HG03571 (cell line): ENCODE measurements around the gene SLC45A3.

Experiments
- ATAC-seq: cut with Tn5 transposase; IDR thresholded peaks from one replicate; pipeline ENCODE4 v1.9.1; 2021; ENCODE audit not compliant: unreplicated experiment

The SLC45A3 gene

DNA sequence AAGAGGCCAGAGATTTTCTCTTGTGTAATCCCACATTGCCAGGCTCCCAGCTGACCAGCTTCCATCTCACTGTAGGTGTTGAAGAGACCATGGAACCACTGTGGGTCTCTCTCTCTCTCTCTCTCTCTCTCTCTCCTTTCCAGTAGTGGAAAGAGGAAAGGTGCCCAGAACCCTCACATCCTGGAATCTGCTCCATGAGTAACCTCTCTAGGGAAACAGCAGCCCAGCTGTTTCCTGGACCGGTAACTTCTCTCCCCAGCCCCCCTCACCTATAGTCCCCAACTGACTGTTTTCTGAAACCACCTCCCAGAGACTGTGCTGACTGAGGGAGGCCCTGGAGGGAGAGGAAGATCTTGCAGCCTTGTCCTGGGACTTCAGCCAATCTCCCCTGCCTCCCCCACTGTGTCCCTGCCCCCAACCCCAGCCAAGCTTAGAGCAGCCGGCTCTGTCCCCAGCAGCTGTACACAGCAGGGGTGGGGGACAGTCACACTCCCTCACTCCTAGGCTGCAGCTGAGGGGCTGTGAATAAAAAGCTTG, 20.6 kb upstream of the SLC45A3 start:
- no peak for ATAC-seq

DNA sequence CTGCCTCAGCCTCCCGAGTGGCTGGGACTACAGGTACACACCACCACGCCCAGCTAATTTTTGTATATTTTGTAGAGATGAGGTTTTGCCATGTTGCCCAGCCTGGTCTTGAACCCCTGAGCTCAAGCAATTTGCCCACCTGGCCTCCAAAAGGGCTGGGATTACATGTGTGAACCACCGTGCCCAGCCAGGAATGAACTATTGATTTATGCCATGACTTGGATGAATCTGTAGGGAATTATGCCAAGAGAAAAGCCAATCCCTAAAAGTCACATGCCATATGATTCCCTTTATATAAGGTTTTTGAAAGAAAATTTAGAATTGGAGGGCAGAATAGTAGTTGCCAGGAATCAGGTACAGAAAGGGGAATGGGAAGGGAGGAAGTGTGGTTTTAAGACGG, 19.1 kb upstream of the SLC45A3 start:
- no peak for ATAC-seq

DNA sequence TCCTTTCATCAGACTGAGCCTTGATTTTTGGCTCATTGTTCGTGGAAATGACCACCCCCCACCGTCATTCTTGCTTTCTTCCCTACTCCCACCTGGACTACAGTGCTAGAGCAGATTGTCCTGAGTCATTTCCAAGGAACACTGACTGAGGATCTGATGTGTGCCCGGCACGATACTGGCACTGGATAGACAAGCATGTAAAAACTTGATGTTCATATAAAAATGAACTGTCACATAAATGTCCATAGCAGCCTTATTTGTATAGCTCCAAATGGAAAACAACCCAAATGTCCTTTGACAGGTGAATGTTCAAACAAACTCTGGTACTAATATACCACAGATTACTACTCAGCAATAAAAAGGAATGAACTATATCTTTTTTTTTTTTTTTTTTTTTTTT, 18.6 kb upstream of the SLC45A3 start:
- ATAC-seq: no peak

DNA sequence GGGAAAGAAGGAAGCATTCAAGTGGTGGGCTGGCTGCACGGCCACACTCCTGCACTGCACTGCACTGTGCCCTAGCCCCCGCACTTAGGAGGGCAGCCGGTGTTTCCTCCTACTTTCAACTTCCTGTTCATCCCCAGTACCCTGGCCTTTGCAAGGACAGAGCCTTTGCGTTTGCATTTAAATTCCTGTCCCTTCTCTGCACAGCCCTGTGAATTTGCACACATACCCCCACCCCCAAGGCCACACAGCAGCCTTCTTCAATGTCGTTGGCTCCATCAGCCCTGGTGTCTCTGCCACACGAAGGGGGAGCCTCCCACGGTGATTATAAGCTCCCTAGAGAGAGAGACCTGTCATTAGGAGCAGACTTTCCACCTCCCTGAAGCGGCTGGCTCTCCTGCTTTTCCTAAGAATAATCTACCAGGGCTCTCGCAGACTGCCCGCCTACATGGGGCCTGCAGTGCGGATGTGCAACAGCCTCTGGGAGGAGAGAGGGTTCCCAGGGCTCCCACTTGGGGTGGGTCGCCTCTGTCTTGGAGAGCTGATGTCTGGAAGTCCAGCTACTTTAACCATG, 13.2 kb upstream of the SLC45A3 start:
- no peak for ATAC-seq

DNA sequence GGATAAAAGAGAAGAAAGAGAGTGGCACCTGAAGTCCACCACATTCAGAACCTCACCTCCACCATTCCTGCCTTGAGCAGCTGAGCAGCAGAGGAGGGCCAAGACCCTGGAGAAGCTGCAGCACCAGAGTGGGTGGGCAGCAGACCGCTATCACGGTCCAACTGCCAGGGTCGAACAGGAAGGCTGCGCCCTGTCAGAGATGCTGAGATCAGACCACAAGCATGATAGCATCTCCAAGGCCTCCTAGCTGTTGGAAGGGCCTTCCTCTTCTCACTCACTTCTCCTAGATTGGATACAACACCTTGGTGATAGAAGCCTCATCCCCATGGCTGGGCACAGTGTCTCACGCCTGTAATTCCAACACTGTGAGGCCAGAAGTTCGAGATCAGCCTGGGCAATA, 12.1 kb upstream of the SLC45A3 start:
- ATAC-seq: no peak

DNA sequence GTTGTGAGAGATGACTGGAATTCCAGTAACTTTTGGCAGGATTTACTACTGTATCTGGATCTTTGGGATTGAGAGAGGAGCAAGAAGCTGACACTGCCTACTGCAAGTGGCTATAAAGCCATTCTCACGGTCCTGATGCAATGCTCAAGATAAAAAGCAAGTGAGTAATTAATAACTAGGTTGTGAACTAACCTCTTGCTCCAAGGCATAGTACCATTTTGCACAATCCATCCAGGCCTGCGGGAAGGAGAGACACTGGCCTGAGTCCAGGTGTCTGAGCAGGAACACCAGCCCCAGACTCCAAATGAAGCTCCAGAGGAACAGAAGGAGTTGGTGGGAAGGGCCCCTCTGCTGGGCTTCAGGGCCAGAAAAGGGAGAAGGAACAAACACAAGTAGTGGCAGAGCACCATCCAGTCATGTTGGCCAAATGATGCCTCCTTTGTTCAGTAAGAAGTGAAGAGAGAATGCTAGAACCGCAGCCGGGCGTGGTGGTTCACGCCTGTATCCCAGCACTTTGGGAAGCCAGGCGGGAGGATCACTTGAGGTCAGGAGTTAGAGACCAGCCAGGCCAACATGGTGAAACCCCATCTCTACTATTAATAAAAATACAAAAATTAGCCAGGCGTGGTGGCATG, 9.9 kb upstream of the SLC45A3 start:
- no peak for ATAC-seq

DNA sequence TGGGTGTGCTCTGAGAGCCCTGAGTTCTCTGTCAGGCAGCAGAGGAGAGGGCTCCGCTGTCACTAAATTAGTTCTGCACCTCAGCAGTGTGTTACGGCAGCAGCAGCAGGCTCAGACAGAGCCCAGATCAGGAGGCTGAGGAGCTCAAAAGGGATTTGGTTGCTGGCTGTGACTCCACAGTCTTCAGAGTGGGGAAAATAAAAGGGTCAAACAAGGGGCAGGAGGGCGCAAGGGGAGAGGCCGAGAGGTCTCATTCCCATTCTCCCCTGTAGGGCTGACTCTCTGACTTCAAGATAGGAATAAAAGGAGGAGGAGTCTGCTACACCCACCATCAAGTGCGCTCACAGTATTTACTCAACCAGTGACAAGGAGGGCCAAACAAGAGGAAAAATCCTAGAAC, 9.2 kb upstream of the SLC45A3 start:
- no peak for ATAC-seq

DNA sequence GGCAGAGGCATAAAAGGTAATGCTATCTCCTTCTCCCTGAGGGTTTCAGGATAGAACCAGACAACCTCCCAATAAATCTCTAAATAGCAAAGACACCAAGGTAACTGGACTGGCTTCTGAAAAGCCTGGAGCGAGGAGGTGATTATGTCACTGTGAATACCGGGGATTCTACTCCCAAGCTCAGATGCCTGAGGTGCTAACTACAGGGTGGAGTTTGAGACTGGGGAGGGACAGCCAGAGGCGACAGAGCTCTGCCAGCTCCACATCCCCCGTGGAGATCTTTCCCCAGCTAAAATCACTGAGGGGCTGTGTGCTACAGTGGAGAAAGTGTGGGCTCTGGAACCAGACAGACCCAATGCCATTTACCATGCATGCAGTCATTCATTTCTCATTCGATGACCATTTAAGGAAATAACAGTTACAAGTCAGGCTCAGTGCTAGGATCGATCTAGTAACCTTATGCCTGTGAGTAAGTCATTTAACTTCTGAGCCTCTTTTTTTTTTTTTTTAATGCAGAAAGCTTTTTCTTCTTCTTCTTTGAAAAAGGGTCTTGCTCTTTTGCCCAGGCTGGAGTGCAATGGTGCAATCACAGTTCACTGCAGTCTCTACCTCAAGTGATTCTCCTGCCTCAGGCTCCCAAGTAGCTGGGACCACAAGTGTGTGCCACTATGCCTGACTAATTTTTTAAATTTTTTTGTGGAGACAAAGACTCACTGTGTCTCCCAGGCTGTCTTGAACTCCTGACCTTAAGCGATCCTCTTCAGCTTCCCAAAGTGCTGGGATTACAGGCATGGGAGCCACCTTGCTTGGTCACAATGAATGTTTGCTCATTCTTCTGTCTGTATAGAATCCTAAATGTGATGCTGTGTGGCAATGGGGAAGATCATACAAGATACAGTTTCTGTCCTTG, 8.1 kb upstream of the SLC45A3 start:
- no peak for ATAC-seq

DNA sequence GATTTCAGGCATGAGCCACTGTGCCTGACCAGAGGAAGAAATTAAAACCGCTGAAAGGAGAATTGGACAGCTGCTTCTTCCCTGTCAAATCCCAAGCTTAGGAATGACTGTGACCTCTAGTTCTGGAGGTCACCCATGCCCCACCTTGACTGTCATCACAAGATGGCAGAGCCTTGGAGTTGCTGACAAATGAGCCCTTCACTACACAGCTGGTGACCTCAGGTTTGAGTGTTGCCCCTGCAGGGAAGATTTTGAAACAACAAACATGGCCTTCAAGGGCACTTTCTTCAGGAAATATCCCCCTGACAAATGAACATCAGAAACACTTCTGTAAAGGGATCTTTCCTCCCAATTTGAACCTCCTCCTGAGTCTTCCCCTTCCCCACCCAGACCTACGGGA, 6.9 kb upstream of the SLC45A3 start:
- ATAC-seq: no peak

DNA sequence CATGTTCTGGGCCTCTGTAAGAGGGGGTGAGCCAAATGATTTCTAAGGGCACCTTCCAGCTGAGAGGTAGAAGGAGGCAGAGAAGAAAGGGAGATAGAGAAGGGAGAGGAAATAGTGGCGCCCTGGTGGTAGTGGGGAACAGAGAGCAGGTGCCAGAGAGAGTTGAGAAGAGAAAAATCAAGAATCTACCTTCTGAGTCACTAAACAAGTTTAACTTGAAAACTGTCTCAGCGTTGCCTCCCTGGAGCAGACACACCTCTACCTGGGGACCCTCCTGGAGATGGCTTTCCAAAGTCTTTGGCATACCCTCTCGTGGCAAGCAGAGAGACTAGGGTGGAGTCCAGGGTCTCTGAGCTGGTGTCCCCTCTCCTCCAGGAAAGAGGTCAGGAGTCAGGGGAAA, 1.1 kb upstream of the SLC45A3 start:
- ATAC-seq: no peak

DNA sequence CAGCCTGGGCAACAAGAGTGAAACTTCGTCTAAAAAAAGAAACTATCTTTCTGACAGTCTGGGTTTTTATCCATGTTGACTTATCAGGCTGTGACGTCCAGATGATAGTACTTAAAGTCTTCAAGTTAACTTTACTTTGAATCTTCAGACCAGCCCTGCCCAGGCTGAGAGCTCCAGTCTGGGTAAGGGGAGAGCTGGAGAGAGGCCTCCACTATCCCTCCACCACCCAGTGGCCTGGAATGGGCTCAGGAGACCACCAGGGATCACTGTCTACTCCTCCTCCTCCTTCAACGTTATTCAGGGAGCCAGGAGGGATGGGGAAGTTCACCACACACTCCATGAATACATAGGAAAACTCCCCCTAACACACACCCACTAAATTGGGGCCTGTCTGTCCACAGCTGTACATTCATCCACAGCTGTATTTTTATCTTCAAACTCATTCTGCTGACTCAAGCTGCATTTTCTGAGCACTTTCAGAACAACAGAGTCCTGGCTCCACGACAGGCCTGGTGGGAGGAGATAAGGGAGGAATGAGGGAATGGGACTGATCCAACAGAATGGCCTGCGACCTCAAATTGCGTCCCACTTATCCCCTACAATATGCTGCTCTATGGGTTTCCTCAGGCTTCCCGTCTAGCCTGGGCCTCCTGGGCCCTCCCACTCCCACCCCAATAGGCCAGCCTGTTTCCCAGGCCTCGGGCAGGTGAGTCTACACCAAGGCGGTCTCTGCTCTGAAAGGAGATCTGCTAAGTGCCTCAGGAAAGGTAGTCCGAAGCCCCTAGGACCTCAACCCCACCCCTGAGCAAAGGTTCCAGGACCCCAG, 1.8 kb downstream of the SLC45A3 start:
- no peak for ATAC-seq

DNA sequence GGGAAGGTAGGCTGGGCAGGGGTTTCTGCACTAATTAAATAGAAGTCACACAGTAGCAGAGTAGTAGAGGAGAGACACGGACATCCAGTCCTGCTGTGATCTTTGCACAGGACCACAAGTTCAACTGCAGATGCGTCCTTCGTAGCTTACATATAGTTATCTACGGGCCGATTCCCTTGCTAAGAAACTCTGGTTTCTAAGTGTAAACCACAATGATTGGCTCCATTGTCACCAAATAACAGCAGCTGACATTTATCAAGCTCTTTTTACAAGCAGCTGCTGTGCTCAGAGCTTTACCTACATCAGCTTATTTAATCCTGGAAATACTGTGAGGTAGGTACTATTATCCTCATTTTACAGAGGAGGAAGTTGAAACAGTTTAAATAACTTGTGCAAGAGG, 3.1 kb downstream of the SLC45A3 start:
- ATAC-seq: no peak

DNA sequence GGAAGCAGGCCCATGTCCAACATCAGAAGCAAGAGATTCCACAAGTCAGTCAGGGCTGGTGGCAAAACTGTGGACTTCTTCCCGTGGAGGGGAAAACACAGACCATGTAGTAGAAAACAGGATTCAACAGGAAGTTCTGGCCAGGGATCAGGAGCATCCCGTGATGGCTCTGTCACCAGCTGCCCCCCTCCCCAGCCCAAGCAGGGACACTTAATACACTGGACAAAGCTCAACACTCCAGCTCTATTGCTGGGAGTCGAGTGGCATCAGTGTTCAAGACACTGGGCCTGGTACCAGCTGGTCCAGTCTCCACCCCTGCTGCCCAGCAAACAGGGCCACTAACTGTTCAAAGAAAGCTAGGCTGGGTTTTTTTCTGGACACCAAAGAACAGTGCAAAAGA, 3.7 kb downstream of the SLC45A3 start:
- ATAC-seq: no peak

DNA sequence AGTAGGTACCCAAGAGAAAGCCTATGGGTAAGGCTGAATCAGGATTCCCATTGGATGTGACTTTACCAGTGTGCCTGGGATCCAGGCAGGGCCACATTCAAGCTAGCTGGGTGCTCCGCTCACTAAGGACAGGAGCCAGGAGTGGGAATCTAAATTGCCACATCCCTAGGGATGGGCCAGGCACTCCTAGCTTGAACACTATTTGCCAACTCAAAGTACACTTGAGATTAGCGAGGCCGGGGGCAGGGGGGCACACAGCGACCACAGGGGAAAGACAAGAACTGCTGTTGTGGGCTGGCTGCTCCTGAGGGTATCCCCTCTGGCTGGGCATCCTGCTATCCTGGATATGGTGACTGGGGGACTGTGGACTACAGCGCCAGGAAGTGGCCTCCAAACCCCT, 4.3 kb downstream of the SLC45A3 start:
- ATAC-seq: no peak

DNA sequence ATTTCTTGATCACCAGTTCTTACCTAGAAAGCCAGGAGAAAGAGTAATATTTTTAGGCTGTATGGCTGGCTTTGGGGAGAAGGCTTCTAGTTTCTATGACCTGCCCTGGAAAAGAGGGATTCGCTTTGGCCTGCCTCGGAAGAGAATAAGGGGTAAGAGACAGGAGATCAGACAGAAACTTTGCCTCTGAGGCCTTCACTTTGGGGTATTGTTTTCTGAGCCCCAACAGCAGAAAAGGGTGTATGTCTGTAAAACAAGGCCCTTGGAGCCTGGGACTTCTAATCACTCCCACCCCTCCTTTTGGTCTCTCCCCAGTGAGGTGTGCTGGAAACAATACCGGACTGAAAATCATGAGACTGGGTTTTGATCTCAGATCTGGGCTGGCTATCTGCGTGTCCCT, 5.1 kb downstream of the SLC45A3 start:
- ATAC-seq: no peak

DNA sequence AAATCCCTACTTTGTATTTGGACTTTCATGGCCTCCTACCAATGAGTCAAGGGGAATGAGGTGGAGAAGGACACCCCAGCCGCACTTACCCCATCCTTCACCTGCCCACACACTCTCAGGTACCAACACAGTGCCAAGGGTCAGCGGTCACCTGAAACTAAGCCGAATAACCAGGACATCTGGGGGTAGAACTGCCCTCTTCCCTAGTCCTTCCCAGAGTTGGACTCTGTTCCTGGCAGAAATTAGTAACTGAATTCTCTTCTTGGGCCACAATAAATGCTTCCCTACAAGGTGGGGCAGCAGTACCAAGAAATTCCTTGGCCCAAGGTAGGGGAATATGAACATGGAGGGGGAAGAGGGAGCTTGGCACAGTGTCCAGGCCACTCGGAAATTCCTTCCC, 7.3 kb downstream of the SLC45A3 start:
- ATAC-seq: no peak

DNA sequence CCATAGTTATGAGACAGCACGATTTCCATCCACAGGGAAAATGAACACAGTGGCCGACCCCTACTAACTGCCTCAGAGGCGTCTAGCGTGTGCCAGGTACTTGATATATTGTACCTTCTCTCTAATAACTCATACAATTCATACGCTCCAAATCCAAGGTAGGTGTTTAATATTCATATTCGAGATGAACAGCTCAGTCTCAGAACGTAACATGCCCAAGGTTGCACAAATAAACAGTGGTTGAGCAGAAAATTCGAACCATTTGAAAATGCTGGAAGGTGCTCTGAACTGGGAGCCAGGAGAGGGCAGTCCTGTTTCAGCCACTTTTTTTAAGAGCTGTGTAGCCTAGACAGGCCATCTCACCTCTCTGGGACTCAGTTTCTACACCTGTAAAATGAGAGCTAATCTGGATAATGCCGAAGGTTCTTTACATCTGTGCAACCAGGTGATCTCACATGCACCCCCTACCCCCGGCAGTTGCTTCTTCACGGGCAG, 7.9 kb downstream of the SLC45A3 start:
- no peak for ATAC-seq

DNA sequence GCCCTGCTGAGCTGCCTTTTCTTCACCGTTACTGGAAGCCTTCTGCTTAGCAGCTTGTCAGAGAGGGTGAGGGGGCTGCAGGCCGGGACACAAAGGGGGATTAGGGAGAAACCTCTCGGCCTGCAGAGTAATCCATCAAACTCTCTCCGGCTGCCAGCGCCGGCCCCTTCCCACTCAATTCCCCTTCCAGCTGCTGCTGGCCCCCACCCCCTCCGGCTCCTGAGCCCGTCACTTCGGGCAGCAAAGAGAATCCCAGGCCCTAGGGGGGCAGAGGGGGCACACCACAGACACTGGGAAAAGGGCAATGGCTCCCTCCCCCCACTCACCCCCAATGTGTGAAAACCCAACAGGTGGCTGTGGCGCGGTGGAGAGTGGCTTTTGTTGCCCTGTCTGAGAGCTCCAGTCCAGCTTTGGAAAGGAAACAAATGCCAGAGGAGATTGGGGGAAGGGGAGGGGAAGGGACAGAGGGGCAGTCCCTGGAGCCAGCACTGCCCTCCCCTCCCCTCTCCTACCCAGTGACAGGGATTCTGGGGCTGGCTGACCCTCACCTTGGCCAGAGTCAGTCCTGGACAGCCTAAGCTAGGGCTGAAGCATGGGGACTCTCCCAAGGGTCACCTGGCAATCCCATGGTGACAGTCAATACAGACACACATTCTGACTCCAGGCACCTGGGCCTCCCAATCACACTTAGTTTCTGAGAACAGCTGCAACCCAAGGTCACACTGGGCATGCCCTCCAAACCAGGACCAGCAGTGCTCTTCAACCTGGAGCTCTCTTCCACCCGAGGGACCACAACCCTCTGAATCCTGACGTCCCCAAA, 9.5 kb downstream of the SLC45A3 start:
- no peak for ATAC-seq

DNA sequence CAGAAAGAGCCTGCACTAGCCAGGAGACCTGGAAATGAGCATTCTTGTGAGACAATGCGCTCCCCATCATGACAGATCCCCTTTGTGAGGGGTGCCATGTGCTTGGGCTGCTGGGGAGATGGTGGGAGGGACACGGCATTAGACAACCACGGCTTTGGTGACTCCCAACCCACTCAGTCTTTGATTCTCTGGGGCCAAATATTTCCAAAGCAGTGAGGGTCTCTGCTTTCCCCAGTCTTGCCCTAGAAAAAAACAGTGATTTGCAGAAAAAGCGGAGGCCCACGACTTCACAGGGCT, 10.2 kb downstream of the SLC45A3 start:
- no peak for ATAC-seq
